Muscle layer of colon (tissue), 2 donors: ENCODE measurements around the gene LRRC52.
"Not testable (repeated sequence)": the region's sequence is repeated elsewhere in the genome, so short reads cannot be mapped to it uniquely, and the experiment has no call there.

Experiments
- H3K27ac ChIP-seq: one replicate; pipeline ENCODE4 v1.7.0; 2013; ENCODE audit warnings: low read depth, mild to moderate bottlenecking, low read length, moderate library complexity
- H3K27me3 ChIP-seq, 2 donors: one replicate each; pipeline ENCODE4 v1.7.0; 2013; ENCODE audit warnings: low read length in 2 of 2, mild to moderate bottlenecking in 2 of 2; ENCODE audit not compliant: insufficient read depth in 2 of 2, control insufficient read depth in 1 of 2
- H3K36me3 ChIP-seq: one replicate; pipeline ENCODE4 v1.7.0; 2013; ENCODE audit warnings: mild to moderate bottlenecking, low read length; ENCODE audit not compliant: insufficient read depth
- H3K4me1 ChIP-seq: one replicate; pipeline ENCODE4 v1.7.0; 2013; ENCODE audit warnings: mild to moderate bottlenecking, low read length; ENCODE audit not compliant: insufficient read depth
- H3K4me3 ChIP-seq, 2 donors: one replicate each; pipeline ENCODE4 v1.7.0; 2013; ENCODE audit warnings: low read length in 2 of 2, low read depth in 1 of 2, mild to moderate bottlenecking in 1 of 2, moderate library complexity in 1 of 2
- H3K9ac ChIP-seq: one replicate; pipeline ENCODE4 v1.7.0; 2013; ENCODE audit warnings: low read length
- H3K9me3 ChIP-seq: one replicate; pipeline ENCODE4 v1.7.0; 2013; ENCODE audit warnings: mild to moderate bottlenecking, low read length
- donor health status: abdominal sarcoma.
- donor health status: Adenocarcinoma of cecum.

Gene LRRC52

GRCh38 chr1:165592945-165593823, 49.4 kb downstream of the LRRC52 start:
- Histone ChIP-seq H3K9ac (no peak overlapping the region), H3K27me3 (peaks cover 0 to 8% of the 10 kb centered on the region in 2 donors), H3K4me1 (no peaks in the 10 kb centered on the region), H3K4me3 (no peak overlapping the region), H3K27ac (no peak overlapping the region), H3K9me3 (no peaks in the 10 kb centered on the region), H3K36me3 (no peaks in the 10 kb centered on the region)

- no peaks in the 10 kb centered on the region for H3K4me1 ChIP-seq
- H3K4me3 ChIP-seq = no peak overlapping the region
- H3K27me3 ChIP-seq = peaks cover 0 to 8% of the 10 kb centered on the region in 2 donors
- no peak overlapping the region for H3K27ac ChIP-seq
- no peaks in the 10 kb centered on the region for H3K36me3 ChIP-seq
- no peaks in the 10 kb centered on the region for H3K9me3 ChIP-seq
- H3K9ac ChIP-seq = no peak overlapping the region
Observed at GRCh38 chr1:165595246-165595938, 51.6 kb downstream of the LRRC52 start.

GRCh38 chr1:165597883-165598675, 54.3 kb downstream of the LRRC52 start:
- H3K36me3 ChIP-seq = no peaks in the 10 kb centered on the region
- no peaks in the 10 kb centered on the region for H3K4me1 ChIP-seq
- peak overlapping the region; percentile 22 for H3K9ac ChIP-seq
- peak overlapping the region; percentile 30 for H3K27ac ChIP-seq
- no peaks in the 10 kb centered on the region for H3K9me3 ChIP-seq
- peaks cover 0 to 8% of the 10 kb centered on the region in 2 donors for H3K27me3 ChIP-seq
- H3K4me3 ChIP-seq = peak overlapping the region; percentile 37 to 69

GRCh38 chr1:165598676-165599059, 54.9 kb downstream of the LRRC52 start:
- H3K4me3 ChIP-seq = peak overlapping the region; percentile 37 to 69
- H3K9ac ChIP-seq = peak overlapping the region; percentile 22
- no peaks in the 10 kb centered on the region for H3K4me1 ChIP-seq
- peaks cover 0 to 3% of the 10 kb centered on the region in 2 donors for H3K27me3 ChIP-seq
- H3K27ac ChIP-seq = peak overlapping the region; percentile 30
- no peaks in the 10 kb centered on the region for H3K9me3 ChIP-seq
- no peaks in the 10 kb centered on the region for H3K36me3 ChIP-seq

GRCh38 chr1:165600793-165601192, 57.0 kb downstream of the LRRC52 start:
- no peaks in the 10 kb centered on the region for H3K36me3 ChIP-seq
- no peak overlapping the region for H3K9ac ChIP-seq
- no peak overlapping the region for H3K27ac ChIP-seq
- no peak overlapping the region for H3K4me3 ChIP-seq
- H3K27me3 ChIP-seq = no peaks in the 10 kb centered on the region
- H3K9me3 ChIP-seq = no peaks in the 10 kb centered on the region
- H3K4me1 ChIP-seq = no peaks in the 10 kb centered on the region

GRCh38 chr1:165603810-165604209, 60.0 kb downstream of the LRRC52 start:
- H3K9me3 ChIP-seq = no peaks in the 10 kb centered on the region
- H3K4me1 ChIP-seq = no peaks in the 10 kb centered on the region
- no peak overlapping the region for H3K27ac ChIP-seq
- no peak overlapping the region for H3K4me3 ChIP-seq
- H3K9ac ChIP-seq = no peak overlapping the region
- H3K36me3 ChIP-seq = no peaks in the 10 kb centered on the region
- H3K27me3 ChIP-seq = no peaks in the 10 kb centered on the region

GRCh38 chr1:165605246-165605645, 61.4 kb downstream of the LRRC52 start:
- Histone ChIP-seq H3K27ac (no peak overlapping the region), H3K4me1 (no peaks in the 10 kb centered on the region), H3K9ac (no peak overlapping the region), H3K9me3 (no peaks in the 10 kb centered on the region), H3K36me3 (no peaks in the 10 kb centered on the region), H3K27me3 (no peaks in the 10 kb centered on the region), H3K4me3 (no peak overlapping the region)

GRCh38 chr1:165606676-165607075, 62.9 kb downstream of the LRRC52 start:
- H3K27ac ChIP-seq, H3K9me3 ChIP-seq, H3K4me3 ChIP-seq, H3K36me3 ChIP-seq, H3K9ac ChIP-seq, H3K4me1 ChIP-seq, H3K27me3 ChIP-seq: not testable (repeated sequence)

GRCh38 chr1:165610866-165611265, 67.1 kb downstream of the LRRC52 start:
- no peak overlapping the region for H3K27ac ChIP-seq
- no peaks in the 10 kb centered on the region for H3K27me3 ChIP-seq
- no peaks in the 10 kb centered on the region for H3K9me3 ChIP-seq
- no peak overlapping the region for H3K4me3 ChIP-seq
- H3K9ac ChIP-seq = no peak overlapping the region
- no peaks in the 10 kb centered on the region for H3K4me1 ChIP-seq
- H3K36me3 ChIP-seq = no peaks in the 10 kb centered on the region

GRCh38 chr1:165612062-165612461, 68.3 kb downstream of the LRRC52 start:
- H3K9ac ChIP-seq = no peak overlapping the region
- H3K27ac ChIP-seq = no peak overlapping the region
- no peak overlapping the region for H3K4me3 ChIP-seq
- H3K4me1 ChIP-seq = no peaks in the 10 kb centered on the region
- H3K36me3 ChIP-seq = no peaks in the 10 kb centered on the region
- H3K9me3 ChIP-seq = no peaks in the 10 kb centered on the region
- no peaks in the 10 kb centered on the region for H3K27me3 ChIP-seq
